Activated CD8-positive, alpha-beta memory T cell treated with anti-CD3 and anti-CD28 coated beads for 48 hours (primary cell): ENCODE measurements around the gene ATP8A1.
"Not testable (repeated sequence)": the region's sequence is repeated elsewhere in the genome, so short reads cannot be mapped to it uniquely, and the experiment has no call there.

Experiments used
- DNase-seq, 3 experiments: peaks; one replicate each; pipeline ENCODE4 v3.0.0-alpha.2; 2020; ENCODE audit warnings: low read depth in 2 of 3, low spot score in 2 of 3

Gene ATP8A1

DNA sequence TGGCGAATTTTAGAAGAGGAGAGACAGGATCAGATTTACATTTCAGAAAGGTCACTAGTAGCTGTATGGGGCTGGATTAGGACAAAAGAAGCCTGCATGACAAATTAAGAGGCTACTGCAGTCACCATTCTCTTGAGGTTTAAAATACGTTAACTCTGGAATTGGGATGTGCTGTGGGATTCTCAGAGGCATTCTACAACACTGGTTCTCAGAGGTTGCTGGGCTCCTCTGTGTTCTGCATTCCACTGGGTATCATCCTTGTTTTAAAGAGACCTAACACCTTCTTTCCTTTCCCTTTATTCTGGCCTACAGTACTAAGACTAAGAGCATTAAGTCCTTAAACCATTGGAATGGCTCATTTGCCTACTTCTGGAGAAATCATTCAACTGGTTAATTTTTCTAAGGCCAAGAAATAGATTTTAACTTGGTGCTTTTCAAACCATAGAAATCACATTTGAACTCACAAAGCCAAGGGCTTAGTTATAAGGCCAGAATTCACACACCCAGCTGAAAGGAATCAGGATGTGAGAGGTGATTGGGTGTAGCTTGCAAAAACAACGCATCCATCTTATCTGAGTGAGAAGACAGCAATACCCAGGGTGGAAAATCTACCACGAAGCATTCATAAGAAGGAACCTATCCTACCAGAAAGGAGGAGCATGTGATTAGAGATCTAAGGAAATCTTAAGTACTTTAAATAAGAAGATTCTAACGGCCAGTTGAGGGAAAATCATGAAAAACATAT lies 143.0 kb downstream of the ATP8A1 start:
- no peak for DNase-seq

GRCh38 chr4:42512226-42512625 lies 144.7 kb downstream of the ATP8A1 start:
- no peak for DNase-seq

- DNase-seq: no peak
Observed at GRCh38 chr4:42510225-42510624, 146.7 kb downstream of the ATP8A1 start.

DNA sequence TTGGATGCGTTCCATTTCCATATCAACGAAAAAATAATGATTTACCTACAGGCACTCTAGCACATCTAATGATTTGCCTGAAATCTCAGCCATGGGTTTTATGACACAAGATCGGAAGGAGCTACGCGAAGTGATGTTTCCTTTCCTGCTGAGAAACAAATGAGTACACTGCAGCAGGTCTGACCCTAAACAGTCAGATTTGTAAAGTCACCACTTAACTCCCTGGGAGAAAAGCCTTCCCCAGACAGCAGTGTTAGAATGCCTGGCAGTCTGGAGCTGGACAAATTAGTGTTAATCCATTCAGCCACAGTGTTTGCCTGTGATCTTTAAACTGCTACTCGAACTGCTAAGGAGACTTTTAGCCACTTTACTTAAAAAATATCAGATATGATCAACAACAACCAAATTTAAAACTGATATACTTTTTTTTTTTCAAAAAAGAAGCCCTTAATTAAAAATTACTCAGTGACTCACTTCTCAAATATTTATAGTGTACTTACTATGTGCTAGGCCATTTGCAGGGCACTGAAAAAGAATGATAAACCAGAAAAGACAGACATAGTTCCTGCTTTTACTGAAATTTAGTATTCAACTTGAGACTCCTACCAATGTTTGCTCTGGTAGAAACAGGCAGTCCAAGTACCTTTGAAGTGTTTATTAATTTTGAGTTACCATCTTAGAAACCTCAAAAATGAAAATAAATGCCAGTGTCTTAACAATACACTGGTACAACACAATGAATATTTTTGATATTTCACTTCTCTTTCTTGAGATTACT lies 155.1 kb downstream of the ATP8A1 start:
- no peak for DNase-seq

GRCh38 chr4:42498040-42498439 lies 158.9 kb downstream of the ATP8A1 start:
- DNase-seq: no peak

GRCh38 chr4:42497142-42497910 lies 159.6 kb downstream of the ATP8A1 start:
- DNase-seq: no peak

- DNase-seq: no peak
Observed at GRCh38 chr4:42492962-42493361, 163.9 kb downstream of the ATP8A1 start.

DNA sequence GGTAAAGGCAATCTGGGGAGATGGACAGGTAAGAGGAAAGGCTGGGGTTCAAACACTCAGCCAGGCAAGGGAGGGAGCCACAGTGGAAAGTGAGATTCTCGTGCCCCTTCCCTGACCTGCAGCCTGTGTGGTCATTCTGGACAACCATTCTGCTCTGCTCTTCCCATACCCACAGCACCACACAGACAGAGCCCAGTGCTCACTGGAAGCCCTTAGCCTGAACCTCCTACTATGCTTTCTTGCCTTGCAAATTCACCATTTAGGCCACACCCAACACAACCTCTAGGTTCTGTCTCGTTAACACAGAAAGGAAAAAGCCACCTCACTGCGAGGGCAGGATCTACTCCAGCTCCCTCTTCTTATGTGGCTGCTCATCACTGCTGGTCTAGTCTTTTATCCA lies 166.9 kb downstream of the ATP8A1 start:
- no peak for DNase-seq

DNA sequence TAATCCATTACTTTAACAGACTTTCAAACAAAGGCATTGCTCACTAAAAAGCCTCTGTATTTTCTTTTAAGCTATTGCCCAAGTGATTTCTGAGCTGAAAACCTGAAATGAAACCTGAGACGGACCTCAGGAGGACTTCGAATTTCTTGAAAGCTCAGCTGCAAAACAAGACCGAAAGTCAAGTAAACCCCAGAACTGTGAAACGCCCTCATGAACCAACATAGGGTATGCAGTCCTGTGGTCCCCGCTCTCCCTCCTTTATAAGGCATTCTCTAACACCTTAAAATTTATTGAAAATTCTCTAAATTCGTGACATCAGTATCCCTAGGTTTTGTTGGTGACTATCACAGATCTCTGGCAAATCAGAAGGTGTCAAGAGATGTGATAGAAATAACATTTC lies 167.8 kb downstream of the ATP8A1 start:
- DNase-seq: no peak

GRCh38 chr4:42488554-42488953 lies 168.4 kb downstream of the ATP8A1 start:
- no peak for DNase-seq

DNA sequence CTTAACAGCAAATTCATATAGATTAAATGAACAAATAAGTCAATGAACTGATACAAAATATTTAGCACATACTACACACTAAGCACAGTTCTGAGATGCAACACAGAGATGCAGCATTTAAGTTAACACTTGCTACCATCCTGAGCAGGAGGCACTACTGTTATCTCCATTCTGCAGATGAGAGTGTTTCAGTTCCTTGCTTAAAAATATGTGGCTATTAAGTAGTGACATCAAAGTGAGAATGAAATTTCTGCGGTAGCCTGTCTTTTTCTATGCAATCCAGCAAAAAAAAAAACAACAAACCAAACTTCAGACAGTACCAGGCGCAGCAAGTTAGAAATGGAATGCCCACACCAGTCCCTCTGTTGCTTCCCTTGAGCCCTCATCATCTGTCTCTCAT lies 168.8 kb downstream of the ATP8A1 start:
- DNase-seq: no peak

DNA sequence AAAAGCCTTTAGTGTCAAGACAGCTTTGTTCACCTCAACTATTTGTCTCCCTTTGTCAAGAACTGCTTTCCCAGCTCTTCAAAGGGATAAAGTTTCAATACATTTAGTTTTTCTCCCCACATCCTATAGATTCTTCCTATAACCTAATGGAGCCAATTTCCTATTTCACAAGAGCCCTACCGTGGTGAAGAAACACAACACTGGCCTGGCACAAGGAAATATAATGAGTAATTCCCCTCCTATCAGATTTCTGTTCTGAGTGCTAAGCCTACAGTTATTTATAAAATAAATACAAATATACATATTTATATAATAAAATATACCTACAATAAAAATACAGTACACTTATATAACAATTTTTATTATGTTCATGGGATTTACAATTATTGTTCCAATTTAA lies 169.7 kb downstream of the ATP8A1 start:
- DNase-seq: no peak

- DNase-seq: not testable (repeated sequence)
Observed at GRCh38 chr4:42486156-42486555, 170.7 kb downstream of the ATP8A1 start.

DNA sequence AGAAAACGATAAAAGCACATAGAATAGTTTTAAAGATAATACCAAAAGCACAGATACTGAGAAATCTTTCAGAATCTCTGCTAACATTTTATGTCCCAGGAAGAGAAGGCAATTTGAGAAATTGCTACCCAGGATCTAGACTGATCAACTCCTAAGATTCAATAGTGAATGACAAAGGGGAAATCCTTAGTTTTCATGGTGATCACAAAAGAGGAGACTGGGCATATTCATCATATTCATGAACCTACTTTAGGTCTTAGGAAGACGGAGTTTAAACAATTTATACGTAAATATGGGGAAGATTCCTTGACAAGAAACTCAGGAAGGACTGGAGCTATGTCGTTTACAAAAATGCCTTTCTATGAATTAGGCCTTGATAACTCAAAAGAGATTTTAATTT lies 172.3 kb downstream of the ATP8A1 start:
- no peak for DNase-seq

- no peak for DNase-seq
Observed at GRCh38 chr4:42483426-42484379, 173.2 kb downstream of the ATP8A1 start.

- DNase-seq: no peak
Observed at GRCh38 chr4:42482516-42483327, 174.2 kb downstream of the ATP8A1 start.

DNA sequence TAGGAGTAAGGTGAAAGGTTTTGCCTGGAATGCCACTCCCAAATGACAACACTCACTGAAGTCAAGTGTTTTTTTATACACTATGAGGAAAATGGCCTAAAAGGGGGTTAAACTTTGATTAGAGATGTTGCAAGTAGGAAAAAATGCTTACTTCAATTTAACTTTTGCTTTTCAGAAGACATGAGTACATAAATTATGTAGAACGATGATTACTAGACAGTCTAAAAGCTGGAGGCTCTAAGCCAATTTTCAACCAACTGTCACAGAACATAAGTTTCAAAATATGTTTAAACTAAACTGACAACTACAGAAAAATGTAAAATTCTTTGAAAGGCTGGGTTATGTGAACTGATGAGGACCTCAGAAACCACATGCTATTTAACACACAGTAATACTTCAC lies 176.2 kb downstream of the ATP8A1 start:
- no peak for DNase-seq

DNA sequence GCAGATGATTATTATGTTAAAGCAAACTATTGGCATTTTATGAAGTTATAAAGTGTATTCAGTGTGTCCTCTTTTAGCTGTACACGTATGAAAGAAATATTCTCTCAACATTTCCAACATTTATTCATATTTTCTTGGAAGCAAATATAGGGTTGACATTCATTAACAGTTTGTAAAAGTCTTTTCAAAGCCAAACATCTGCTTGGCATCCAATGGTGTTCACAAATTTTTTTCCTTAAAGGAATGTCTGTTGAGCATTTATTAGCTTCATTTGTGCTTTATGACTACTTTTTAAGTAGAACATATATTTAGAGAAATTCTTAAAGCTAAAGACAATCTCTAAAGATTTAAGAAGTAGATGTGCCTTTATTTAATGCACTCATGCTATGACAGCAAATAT lies 176.6 kb downstream of the ATP8A1 start:
- no peak for DNase-seq

DNA sequence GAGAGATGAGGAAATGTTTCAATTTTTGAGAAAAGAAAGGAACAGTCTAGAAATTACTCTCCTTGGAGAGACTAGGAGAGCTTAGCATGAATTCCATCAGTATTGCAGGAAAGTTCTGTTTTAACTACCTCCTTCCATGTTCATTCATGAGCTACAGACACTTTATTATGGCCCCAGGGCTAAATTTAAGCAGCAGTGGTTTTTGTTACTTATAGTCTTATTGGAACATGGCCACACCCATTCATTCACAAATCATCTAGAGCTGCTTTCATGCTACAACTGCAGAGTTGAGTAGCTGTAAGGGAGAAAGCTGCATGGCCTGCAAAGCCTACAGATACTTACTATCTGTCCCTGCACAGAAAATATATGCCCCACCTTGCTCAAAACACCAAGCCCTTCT lies 178.0 kb downstream of the ATP8A1 start:
- no peak for DNase-seq

GRCh38 chr4:42478509-42478908 lies 178.4 kb downstream of the ATP8A1 start:
- DNase-seq: no peak
